Hepatocyte (in vitro differentiated cells): ENCODE measurements around the gene TBL3.
A peak's percentile ranks its signal among the peaks of the same experiment; 100 is the strongest.

Source experiments
- CTCF ChIP-seq: fragments of 200-600 bp; sonication (generic); IDR thresholded peaks from 2 replicates; pipeline ENCODE4 v1.5.1; 2016; ENCODE audit warnings: antibody characterized with exemption, mild to moderate bottlenecking; ENCODE audit not compliant: poor library complexity
- EZH2phosphoT487 ChIP-seq: fragments of 200-600 bp; sonication (generic); IDR thresholded peaks from one replicate; pipeline ENCODE4 v1.6.1; 2018; ENCODE audit warnings: antibody characterized with exemption, mild to moderate bottlenecking, low read depth, moderate library complexity; ENCODE audit not compliant: unreplicated experiment, severe bottlenecking

GRCh38 chr16:2003827-2004641 is 32.2 kb downstream of the TBL3 start:
- peak; percentile 91 for TF ChIP-seq CTCF
- TF ChIP-seq EZH2phosphoT487, result no peak
